ENCODE results near the gene OR52A1.

Gene OR52A1

GRCh38 chr11:5131584-5132335 lies 22.8 kb downstream of the OR52A1 start:
- DNase-seq = no peak

GRCh38 chr11:5129457-5129877 lies 25.1 kb downstream of the OR52A1 start:
- DNase-seq = no peak

- DNase-seq = no peak
Observed at GRCh38 chr11:5124891-5125620, 29.5 kb downstream of the OR52A1 start.

- peak; percentile 61 for DNase-seq
Observed at GRCh38 chr11:5123802-5124521, 30.6 kb downstream of the OR52A1 start.

- DNase-seq = no peak
Observed at GRCh38 chr11:5118893-5119292, 35.7 kb downstream of the OR52A1 start.

GRCh38 chr11:5117588-5117987 lies 37.0 kb downstream of the OR52A1 start:
- no peak for DNase-seq

GRCh38 chr11:5115339-5115738 lies 39.2 kb downstream of the OR52A1 start:
- DNase-seq = no peak

- DNase-seq = no peak
Observed at GRCh38 chr11:5107285-5107684, 47.3 kb downstream of the OR52A1 start.

GRCh38 chr11:5103066-5103465 lies 51.5 kb downstream of the OR52A1 start:
- no peak for DNase-seq

GRCh38 chr11:5102246-5102645 lies 52.3 kb downstream of the OR52A1 start:
- no peak for DNase-seq

- DNase-seq = no peak
Observed at GRCh38 chr11:5096011-5096410, 58.5 kb downstream of the OR52A1 start.

Measured in T1000 (cell line).